Astrocyte of the spinal cord (primary cell): Measurements from ENCODE around the gene IPO11.

Source experiments
- DNase-seq: peaks from one replicate; pipeline ENCODE4 v3.0.0; 2011; ENCODE audit warnings: low read depth, low spot score
- H3K4me3 ChIP-seq: 2 replicates; pipeline ENCODE4 v1.5.1; 2011; ENCODE audit warnings: low read depth, mild to moderate bottlenecking, low read length, moderate library complexity
- in situ Hi-C: cut with HindIII; loops from 2 replicates; pipeline ENCODE4 v1.10.0; 2017; ENCODE audit warnings: low sequenced_read_pairs
- TF ChIP-seq, protein P1 (sequence below): IDR thresholded peaks from 2 replicates; pipeline ENCODE4 v1.5.1; 2012; ENCODE audit warnings: low read depth, mild to moderate bottlenecking, low read length, inconsistent platforms

IPO11 gene

DNA sequence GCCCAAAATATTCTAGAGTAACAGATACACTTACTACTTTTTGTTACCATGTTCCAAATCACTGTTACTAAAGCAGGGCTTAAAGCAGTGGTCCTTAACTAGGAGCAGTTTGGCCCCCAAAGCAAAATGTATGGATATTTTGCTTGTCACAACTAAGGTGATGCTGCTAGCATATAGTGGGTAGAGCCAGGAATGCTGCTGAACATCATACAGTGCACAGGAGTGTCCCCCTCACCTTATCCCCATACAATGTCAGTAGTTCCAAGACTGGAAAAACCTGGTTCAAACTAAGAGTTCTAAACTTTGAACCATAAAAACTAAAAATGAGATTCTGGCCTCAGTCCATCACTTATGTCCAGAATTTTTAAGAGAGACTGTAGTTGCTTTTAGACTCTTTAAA is 36.9 kb upstream of the IPO11 start:
- TF ChIP-seq, protein P1, sequence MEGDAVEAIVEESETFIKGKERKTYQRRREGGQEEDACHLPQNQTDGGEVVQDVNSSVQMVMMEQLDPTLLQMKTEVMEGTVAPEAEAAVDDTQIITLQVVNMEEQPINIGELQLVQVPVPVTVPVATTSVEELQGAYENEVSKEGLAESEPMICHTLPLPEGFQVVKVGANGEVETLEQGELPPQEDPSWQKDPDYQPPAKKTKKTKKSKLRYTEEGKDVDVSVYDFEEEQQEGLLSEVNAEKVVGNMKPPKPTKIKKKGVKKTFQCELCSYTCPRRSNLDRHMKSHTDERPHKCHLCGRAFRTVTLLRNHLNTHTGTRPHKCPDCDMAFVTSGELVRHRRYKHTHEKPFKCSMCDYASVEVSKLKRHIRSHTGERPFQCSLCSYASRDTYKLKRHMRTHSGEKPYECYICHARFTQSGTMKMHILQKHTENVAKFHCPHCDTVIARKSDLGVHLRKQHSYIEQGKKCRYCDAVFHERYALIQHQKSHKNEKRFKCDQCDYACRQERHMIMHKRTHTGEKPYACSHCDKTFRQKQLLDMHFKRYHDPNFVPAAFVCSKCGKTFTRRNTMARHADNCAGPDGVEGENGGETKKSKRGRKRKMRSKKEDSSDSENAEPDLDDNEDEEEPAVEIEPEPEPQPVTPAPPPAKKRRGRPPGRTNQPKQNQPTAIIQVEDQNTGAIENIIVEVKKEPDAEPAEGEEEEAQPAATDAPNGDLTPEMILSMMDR: no peak
- H3K4me3 ChIP-seq: no peak overlapping the region
- in situ Hi-C loops: no loop called here
- no peak for DNase-seq

DNA sequence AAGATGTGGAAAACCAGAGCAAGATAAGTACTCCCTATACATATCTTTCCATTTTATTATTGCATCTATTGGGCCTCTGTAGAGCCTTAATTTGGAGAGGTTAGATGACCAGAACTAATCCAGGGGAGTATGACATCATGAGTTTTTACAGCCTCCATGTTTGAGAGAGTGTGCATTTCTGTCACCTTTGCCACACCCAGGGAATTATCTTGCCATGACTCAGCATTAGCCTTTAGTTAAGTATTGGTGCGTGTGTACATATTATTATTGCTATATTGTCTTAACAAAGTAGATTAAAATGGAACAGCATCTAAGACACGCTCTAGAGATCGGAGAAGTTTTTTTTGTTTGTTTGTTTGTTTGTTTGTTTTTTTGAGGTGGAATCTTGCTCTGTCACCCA is 36.5 kb upstream of the IPO11 start:
- TF ChIP-seq, protein P1: no peak
- in situ Hi-C loops: no loop called here
- H3K4me3 ChIP-seq: no peak overlapping the region
- DNase-seq: no peak

DNA sequence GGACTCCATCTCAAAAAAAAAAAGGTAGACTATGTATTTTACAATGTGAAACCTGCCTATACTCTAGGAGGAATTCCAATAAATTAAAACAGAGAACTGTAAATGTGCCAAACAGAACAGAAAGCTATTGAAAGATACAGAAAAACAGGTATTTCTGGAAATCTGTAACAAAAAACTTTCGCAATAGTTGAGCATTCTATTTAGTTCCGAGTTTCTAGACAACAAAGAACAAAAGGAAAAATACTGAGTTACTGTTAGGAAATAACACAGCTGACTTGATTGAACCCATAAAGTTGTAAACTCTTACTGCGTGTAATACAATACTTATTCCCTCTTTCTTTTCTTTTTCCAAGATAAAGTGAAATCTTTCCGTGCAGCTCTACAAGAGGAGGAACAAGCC is 27.4 kb upstream of the IPO11 start:
- no peak overlapping the region for H3K4me3 ChIP-seq
- TF ChIP-seq, protein P1: no peak
- DNase-seq: no peak
- in situ Hi-C loops: no loop called here

DNA sequence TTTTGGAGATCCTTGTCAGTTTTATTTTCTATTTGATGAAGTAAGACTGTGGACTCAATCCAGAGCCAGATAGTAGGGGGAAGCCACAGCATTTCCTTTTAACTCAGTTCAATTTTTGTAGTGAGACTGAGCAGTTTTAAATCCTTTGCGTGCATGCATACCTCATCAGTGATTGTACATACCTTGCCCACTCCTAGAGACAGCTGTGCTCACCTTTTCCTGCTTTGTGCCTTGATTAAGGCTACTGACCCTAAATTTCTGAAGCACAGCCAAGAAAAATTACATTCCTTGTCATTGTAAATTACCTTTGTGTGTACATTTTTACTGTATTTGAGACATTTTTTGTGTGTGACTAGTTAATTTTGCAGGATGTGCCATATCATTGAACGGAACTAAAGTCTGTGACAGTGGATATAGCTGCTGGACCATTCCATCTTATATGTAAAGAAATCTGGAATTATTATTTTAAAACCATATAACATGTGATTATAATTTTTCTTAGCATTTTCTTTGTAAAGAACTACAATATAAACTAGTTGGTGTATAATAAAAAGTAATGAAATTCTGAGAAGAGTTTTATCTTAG is 26.7 kb upstream of the IPO11 start:
- no peak for DNase-seq
- TF ChIP-seq, protein P1: no peak
- in situ Hi-C loops: no loop called here
- no peak overlapping the region for H3K4me3 ChIP-seq

DNA sequence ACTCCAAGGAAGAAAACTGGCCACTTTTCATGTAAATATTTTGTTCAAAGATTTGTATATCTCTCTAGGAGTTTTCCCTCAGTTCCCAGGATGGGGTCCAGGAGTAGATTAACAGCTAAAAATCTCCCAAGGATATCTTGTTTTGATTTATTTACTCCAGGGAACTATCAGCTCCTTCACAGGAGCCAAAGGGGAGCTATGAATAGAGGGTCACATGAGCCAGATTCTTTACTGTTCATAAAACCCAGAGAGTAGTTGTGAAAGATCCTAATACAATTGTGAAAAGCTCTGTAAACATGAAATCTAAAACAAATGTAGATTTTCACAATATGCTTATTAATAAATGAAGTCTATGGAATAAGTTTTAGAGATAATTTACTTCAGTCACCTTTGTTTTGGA is 25.7 kb upstream of the IPO11 start:
- H3K4me3 ChIP-seq: no peak overlapping the region
- no peak for DNase-seq
- in situ Hi-C loops: no loop called here
- TF ChIP-seq, protein P1: no peak

DNA sequence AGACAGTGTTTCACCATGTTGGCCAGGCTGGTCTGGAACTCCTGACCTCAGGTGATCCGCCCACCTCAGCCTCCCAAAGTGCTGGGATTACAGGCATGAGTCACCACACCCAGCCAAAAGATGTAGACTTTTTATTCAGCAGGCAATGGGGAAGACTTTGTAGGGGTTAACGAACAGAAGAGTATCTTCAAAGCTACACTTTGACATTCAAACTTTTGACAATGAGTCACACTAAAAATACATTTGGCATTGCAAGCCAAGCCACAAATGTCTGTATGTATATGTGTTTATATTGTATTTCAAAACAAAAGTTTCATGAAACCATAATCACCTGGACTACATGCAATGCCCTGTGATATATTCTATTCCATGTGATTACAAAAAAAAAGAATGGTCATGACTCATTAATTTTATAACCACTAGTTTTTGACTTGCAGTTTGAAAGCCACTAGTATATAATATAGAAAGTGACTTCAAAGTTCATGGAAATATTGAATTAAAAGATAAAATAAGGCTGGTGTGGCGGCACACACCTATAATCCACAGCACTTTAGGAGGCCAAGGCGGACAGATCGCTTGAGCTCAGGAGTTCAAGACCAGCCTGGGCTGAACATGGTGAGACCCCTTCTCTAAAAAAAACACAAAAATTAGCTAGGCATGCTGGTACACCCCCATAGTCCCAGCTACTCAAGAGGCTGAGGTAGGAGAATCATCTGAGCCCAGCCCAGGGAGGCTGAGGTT is 17.2 kb upstream of the IPO11 start:
- in situ Hi-C loops: no loop called here
- no peak overlapping the region for H3K4me3 ChIP-seq
- DNase-seq: peak; percentile 52
- TF ChIP-seq, protein P1: no peak
